Gastroesophageal sphincter (tissue), 3 donors: Measurements from ENCODE around the gene LEKR1.

Experiments used
- POLR2A ChIP-seq, 2 donors: fragments of 450-650 bp; IDR thresholded peaks; one replicate each; pipeline ENCODE4 v1.6.1; 2017; ENCODE audit warnings: antibody characterized with exemption in 2 of 2, mild to moderate bottlenecking in 2 of 2, moderate library complexity in 1 of 2
- POLR2AphosphoS5 ChIP-seq: sonication (generic); formaldehyde crosslinking; IDR thresholded peaks from one replicate; pipeline ENCODE4 v1.6.1; 2017; ENCODE audit warnings: antibody characterized with exemption
- TF ChIP-seq, protein P1 (sequence below), 4 experiments: fragments of 200-600 bp in 2 of 4; fragments of 450-650 bp in 2 of 4; sonication (generic) in 1 of 4; IDR thresholded peaks; one replicate each; pipeline ENCODE4 v1.5.1; 2017 to 2019; ENCODE audit warnings: antibody characterized with exemption in 4 of 4, mild to moderate bottlenecking in 2 of 4, moderate library complexity in 2 of 4

DNA sequence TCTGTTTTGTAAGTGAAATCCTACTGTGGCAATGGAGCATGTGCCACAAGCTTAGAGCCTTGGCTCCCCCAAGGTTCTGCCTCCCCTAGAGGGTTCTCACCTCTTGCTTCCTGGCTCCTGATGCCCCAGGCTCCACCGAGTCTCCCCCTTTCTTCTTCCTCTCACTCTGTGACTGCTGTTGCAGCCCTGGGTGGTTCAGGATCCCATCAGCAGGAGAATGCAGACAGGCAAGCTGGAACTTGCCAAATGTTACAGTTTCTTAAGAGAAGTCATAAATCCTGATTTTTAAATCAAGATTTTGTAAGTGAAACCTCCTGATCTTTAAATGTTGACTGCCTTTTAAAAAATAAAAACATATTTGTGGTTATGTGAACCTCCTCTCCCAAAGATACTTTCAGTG lies 199.9 kb downstream of the LEKR1 start:
- TF ChIP-seq POLR2AphosphoS5 (no peak), POLR2A (IDR thresholded peaks at IDR 0.05) (no peak)
- TF ChIP-seq, protein P1, sequence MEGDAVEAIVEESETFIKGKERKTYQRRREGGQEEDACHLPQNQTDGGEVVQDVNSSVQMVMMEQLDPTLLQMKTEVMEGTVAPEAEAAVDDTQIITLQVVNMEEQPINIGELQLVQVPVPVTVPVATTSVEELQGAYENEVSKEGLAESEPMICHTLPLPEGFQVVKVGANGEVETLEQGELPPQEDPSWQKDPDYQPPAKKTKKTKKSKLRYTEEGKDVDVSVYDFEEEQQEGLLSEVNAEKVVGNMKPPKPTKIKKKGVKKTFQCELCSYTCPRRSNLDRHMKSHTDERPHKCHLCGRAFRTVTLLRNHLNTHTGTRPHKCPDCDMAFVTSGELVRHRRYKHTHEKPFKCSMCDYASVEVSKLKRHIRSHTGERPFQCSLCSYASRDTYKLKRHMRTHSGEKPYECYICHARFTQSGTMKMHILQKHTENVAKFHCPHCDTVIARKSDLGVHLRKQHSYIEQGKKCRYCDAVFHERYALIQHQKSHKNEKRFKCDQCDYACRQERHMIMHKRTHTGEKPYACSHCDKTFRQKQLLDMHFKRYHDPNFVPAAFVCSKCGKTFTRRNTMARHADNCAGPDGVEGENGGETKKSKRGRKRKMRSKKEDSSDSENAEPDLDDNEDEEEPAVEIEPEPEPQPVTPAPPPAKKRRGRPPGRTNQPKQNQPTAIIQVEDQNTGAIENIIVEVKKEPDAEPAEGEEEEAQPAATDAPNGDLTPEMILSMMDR (IDR thresholded peaks at IDR 0.05), result no peak
